Cardiac fibroblast (primary cell): ENCODE results near the gene ABCC4.

ENCODE experiments used
- DNase-seq, 2 donors: peaks; one replicate each; pipeline versions ENCODE4 v3.0.0 to v3.0.0-alpha.2; 2010; ENCODE audit warnings: low read depth in 2 of 2
- H3K4me3 ChIP-seq, 2 donors: replicated peaks in 1 of 2; 1 replicate in 1 of 2; 2 replicates in 1 of 2; pipeline ENCODE4 v1.5.1; 2011; ENCODE audit warnings: low read depth in 2 of 2, low read length in 2 of 2, mild to moderate bottlenecking in 2 of 2, moderate library complexity in 1 of 2
- CTCF ChIP-seq: IDR thresholded peaks from one replicate; pipeline ENCODE4 v1.5.1; 2011; ENCODE audit warnings: low read depth, mild to moderate bottlenecking, low read length, inconsistent platforms

The ABCC4 gene

GRCh38 chr13:95151942-95152587, 149.2 kb downstream of the ABCC4 start:
- H3K4me3 ChIP-seq, result no peak overlapping the region
- no peak for TF ChIP-seq CTCF
- DNase-seq, result peak in 1 of 2 donors; percentile 24

- DNase-seq, result peak in 1 of 2 donors; percentile 14
These were observed 150.7 kb downstream of the ABCC4 start for GRCh38 chr13:95150555-95150954.

GRCh38 chr13:95146486-95146885, 154.8 kb downstream of the ABCC4 start:
- no peak for DNase-seq
- no peak overlapping the region for H3K4me3 ChIP-seq
- no peak for TF ChIP-seq CTCF

More at GRCh38 chr13:95150555-95150954, 150.7 kb downstream of the ABCC4 start:
- no peak overlapping the region for H3K4me3 ChIP-seq
- TF ChIP-seq CTCF, result no peak

GRCh38 chr13:95145587-95145986, 155.7 kb downstream of the ABCC4 start:
- TF ChIP-seq CTCF, result no peak
- no peak for DNase-seq
- H3K4me3 ChIP-seq, result no peak overlapping the region

- no peak for TF ChIP-seq CTCF
- DNase-seq, result no peak
- no peak overlapping the region for H3K4me3 ChIP-seq
These were observed 160.7 kb downstream of the ABCC4 start for GRCh38 chr13:95140502-95140901.

- TF ChIP-seq CTCF, result no peak
- H3K4me3 ChIP-seq, result no peak overlapping the region
- DNase-seq, result no peak
These were observed 162.2 kb downstream of the ABCC4 start for GRCh38 chr13:95138876-95139585.

- peak in 1 of 2 donors; percentile 47 for DNase-seq
- H3K4me3 ChIP-seq, result no peak overlapping the region
- no peak for TF ChIP-seq CTCF
These were observed 164.2 kb downstream of the ABCC4 start for GRCh38 chr13:95137096-95137495.
